ENCODE measurements around the gene LPA. TPM values are rescaled to one million over a fixed set of nuclear protein-coding genes. Genes with fewer than 3 reads are reported as not detected.

Gene LPA
- total and polyA plus RNA-seq, 2 of the 8 experiments (the other 6 are each of a cell fraction or from before 2014, with no cell fraction given), result 0.39 TPM; not detected in 1

GRCh38 chr6:160519603-160520042 lies 144.5 kb downstream of the LPA start:
- no peaks in the 10 kb centered on the region for H4K20me1 ChIP-seq (replicated peaks in 1 of 2; ENCODE audit: control insufficient read depth in 1 of 2, insufficient read depth in 2 of 2, low read length in 2 of 2)
- no peaks in the 10 kb centered on the region for H3K36me3 ChIP-seq (ENCODE audit: control insufficient read depth in 2 of 4, insufficient read depth in 4 of 4, low read length in 3 of 4)
- 36% methylated on average over 8 of the region's 8 CpGs; no CpG with 5 or more reads in 1 of the 2 experiments for WGBS, 2 experiments (ENCODE audit: extremely low coverage in 1 of 2, insufficient coverage in 1 of 2, insufficient read length in 1 of 2, insufficient replicate concordance in 2 of 2, low coverage in 1 of 2, low lambda C conversion rate in 2 of 2, missing lambda C conversion rate in 1 of 2)
- H3K27me3 ChIP-seq (replicated peaks in 1 of 4; ENCODE audit: control insufficient read depth in 3 of 4, extremely low read depth in 1 of 4, insufficient read depth in 3 of 4, low read length in 3 of 4), result no peaks in the 10 kb centered on the region
- peak overlapping the region; percentile 46 to 74 for H3K4me2 ChIP-seq (ENCODE audit: insufficient read depth in 1 of 2, low read depth in 2 of 2, low read length in 2 of 2)
- TF ChIP-seq SAP30 (IDR thresholded peaks at IDR 0.05; ENCODE audit: insufficient read depth, insufficient replicate concordance, low read length), result no peak
- no peak for TF ChIP-seq CEBPB (IDR thresholded peaks at IDR 0.05; ENCODE audit: low read depth, low read length)
- peak; percentile 39; the same call in 1 of the 2 replicates for TF ChIP-seq TEAD4 (IDR thresholded peaks at IDR 0.05; ENCODE audit: low read depth, low read length)
- TF ChIP-seq BACH1 (IDR thresholded peaks at IDR 0.05; ENCODE audit: low read length), result peak; percentile 95; the same call in 1 of the 2 replicates
- TF ChIP-seq TAF1 (IDR thresholded peaks at IDR 0.05; ENCODE audit: low read depth, low read length), result no peak
- TF ChIP-seq CTCF (IDR thresholded peaks at IDR 0.05; ENCODE audit: control extremely low read depth in 1 of 3, insufficient read depth in 1 of 3, low read depth in 1 of 3, low read length in 3 of 3), result peak in 2 of 3 experiments; percentile 90 to 94; a peak in 2 of 4 replicates
- H3K23me2 ChIP-seq (ENCODE audit: low read depth, low read length), result peaks cover 2% of the 10 kb centered on the region; the same call in 1 of the 2 replicates
- no peak overlapping the region for H3K27ac ChIP-seq (ENCODE audit: low read depth, low read length)
- peak overlapping the region; percentile 31 for H4K5ac ChIP-seq (ENCODE audit: insufficient read length, low read depth, low read length)
- H2BK5ac ChIP-seq (ENCODE audit: low read depth, low read length), result no peak overlapping the region
- no peak overlapping the region for H2BK120ac ChIP-seq (replicated peaks; ENCODE audit: low read depth, low read length)
- H3K56ac ChIP-seq (replicated peaks; ENCODE audit: insufficient read length, low read depth, low read length), result no peak overlapping the region
- H4K91ac ChIP-seq (replicated peaks; ENCODE audit: insufficient read length, low read length), result no peak overlapping the region
- H2AK5ac ChIP-seq (ENCODE audit: low read depth, low read length), result no peak overlapping the region
- H3K79me1 ChIP-seq (ENCODE audit: low read depth, low read length), result no peaks in the 10 kb centered on the region
- H3K4me1 ChIP-seq (replicated peaks in 1 of 4; ENCODE audit: control insufficient read depth in 3 of 4, insufficient read depth in 4 of 4, low read length in 3 of 4), result no peaks in the 10 kb centered on the region; a peak in 2 of 7 replicates
- H2BK12ac ChIP-seq (ENCODE audit: low read depth, low read length), result no peak overlapping the region
- no peak overlapping the region for H2BK15ac ChIP-seq (ENCODE audit: low read length)
- H3K18ac ChIP-seq (ENCODE audit: extremely low read depth, low read length), result no peak overlapping the region
- no peak overlapping the region for H3K4ac ChIP-seq (replicated peaks; ENCODE audit: insufficient read length, low read depth, low read length)
- H2BK20ac ChIP-seq (ENCODE audit: low read length), result no peak overlapping the region
- no peak overlapping the region for H3K14ac ChIP-seq (ENCODE audit: insufficient read length)
- no peak overlapping the region for H3K23ac ChIP-seq (ENCODE audit: insufficient read length)
- ChIA-PET CTCF (ENCODE audit: partially characterized antibody) (interaction anchor here (0.6 to 5.3 kb wide), 25 partner anchors 10 to 942 kb away, joined by 3 to 67 read pairs (median 4); no protein-coding TSS in a partner anchor), POLR2A (ENCODE audit: partially characterized antibody) (interaction anchor here (1.1 to 1.4 kb wide), 4 partner anchors 12 to 791 kb away, joined by 3 to 7 read pairs (median 4); no protein-coding TSS in a partner anchor)
- no peaks in the 10 kb centered on the region for H3K9me3 ChIP-seq (ENCODE audit: insufficient read depth in 2 of 2, low read depth in 1 of 2, low read length in 1 of 2)
- FAIRE-seq (peak; percentile 55), DNase-seq (ENCODE audit: low read depth in 1 of 2, low spot score in 2 of 2) (no peak)
- H3K79me2 ChIP-seq (ENCODE audit: control insufficient read depth in 1 of 2, insufficient read depth in 2 of 2, low read length in 2 of 2), result no peaks in the 10 kb centered on the region
- H4K8ac ChIP-seq (ENCODE audit: extremely low read depth, insufficient read depth, low read length), result no peak overlapping the region
- H3K4me3 ChIP-seq (ENCODE audit: extremely low read depth in 1 of 4, insufficient read depth in 2 of 4, low read depth in 3 of 4, low read length in 4 of 4), result peak overlapping the region; percentile 50 to 82 (median 71)
- peak overlapping the region in 1 of 4 experiments; percentile 73; a peak in 4 of 7 replicates for H3K9ac ChIP-seq (replicated peaks in 1 of 4; ENCODE audit: extremely low read depth in 1 of 4, low read depth in 3 of 4, low read length in 3 of 4)
- H2AFZ ChIP-seq (ENCODE audit: low read length), result peak overlapping the region; percentile 75
